ENCODE data around the gene PXMP2.
"Not testable (repeated sequence)": the region's sequence is repeated elsewhere in the genome, so short reads cannot be mapped to it uniquely, and the experiment has no call there.

PXMP2 gene

DNA sequence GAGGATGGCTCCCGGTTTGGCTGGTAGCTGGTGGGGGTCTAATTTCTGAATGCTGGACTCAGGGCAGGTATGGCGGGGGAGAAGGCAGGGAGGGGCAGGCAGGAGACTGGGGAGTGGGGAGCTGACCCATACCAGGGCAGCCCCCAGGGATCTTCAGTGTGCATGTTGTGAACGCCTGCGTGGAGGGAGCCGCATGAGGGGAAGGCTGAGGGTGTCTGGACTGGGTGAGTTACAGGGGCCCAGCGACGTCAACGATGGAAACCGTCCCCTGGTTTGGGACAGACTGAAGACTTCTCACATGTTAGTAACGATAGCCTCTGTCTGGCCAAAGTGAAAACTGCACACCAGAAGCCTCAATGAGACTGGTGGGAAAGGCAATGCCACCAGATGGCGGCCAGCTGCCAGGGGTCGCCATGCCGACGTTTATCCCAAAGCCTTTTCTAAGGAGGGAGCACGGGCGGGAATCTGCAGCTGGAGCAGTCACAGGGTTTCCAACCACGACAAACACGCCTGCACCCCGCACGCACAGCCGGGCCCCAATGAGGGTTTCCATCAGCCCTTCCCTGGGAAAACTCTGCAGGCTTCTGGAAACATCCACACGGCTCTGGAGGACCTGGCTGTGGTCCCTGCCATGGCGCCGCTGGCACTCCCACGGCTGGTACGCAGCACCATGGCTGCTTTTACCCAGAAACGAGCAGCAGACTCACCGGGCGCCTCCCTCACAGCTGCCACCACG, 37.3 kb downstream of the PXMP2 start:
- DNase-seq = no peak

DNA sequence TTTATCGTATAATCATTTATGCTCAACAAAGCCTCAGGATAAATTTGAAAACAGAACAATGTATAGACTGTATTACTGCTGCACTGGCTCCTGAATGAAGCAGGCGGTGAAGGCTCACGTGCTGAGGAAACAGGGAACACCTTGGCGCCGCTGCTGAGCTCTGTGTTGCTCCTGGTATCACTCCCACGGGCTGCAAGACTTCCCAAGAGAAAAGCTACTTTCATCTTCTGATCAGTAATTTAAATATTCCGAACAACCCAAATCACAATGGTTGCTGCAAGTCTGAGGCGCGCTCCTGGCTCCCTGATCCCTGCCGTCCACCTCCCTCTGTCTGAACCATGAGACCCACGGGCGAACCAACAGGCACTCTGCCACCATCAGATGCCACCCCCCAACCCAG, 39.0 kb downstream of the PXMP2 start:
- no peak for DNase-seq

DNA sequence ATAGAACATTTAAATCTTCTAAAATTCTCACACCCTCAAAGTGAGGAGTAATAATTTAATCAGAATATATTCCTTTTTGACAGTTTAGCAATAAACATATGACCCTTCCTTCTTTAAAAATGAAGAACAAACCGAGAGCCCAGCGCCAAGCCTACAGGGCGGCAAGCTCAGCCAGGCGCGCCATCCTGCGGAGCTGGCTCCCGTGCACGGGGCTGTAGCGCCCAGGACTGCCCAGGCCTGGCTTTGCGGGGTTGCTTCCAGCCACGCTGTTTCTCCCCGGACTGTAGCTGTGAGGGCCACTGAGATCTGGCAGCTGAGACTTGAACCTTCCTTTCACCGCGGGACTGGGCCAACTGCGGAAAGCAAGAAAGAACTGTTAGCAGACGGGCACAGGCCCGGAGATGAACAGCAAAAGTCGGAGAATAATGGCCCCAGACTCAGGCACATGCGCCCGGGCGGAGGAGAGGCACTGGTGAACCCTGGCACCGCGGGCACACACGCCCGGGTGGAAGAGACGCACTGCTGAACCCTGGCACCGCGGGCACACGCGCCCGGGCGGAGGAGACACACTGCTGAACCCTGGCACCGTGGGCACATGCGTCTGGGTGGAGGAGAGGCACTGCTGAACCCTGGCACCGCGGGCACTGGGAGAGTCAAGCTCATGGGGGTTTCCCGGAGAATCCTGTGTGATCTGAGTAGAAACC, 39.9 kb downstream of the PXMP2 start:
- DNase-seq = no peak

DNA sequence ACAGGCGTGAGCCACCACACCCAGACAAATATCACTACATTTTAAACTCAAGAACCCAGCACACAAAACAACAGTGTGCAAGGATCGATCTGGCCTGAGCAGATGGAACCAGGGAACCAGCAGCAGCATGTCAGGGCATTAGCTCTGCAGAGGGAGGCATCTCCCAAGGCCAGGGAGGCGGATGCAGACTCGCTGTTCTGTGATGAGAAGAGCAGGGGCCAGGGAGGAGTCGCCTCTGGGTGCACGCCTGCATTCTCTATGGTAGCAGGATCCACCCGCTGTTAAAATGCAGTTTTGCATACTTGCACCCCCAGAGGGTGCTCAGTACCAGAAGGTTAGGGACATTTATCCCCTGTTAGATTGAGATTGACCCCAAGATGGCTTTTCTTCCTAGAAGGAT, 41.1 kb downstream of the PXMP2 start:
- DNase-seq = no peak

DNA sequence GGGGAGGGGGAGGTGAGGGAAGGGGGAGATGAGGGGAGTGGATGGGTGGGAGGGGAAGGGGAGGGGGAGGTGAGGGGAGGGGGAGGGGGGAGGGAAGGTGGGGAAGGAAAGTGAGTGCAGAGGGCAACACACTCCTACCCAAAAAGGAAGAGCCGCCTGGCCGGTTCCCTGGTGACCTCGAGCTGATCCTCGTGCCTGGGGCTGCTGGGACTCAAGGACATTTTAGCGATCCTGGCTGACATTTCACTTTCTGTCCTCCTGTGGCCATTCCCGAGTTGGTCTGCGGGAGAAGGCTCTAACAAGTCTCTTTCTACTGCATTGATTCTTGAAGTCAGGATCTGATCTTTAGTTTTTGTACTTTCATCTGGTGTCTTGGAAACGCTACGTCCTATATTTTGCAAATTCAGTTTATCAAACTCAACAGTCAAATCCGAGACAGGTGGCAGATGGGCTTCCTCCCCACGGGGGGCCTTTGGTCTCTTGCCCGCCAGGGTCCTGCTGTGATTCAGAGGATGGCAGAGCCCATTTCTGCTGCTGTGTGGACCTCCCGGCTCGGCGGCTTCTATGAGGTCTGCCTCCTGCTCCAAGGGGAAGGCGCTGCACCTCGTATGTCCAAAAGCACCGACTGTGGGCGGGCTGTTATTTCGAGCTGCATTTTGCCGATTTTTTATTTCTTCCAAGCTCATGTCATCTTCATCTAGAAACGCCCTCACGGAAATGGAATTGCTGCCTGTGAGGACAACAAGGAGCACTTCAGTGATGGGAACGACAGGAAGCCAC, 42.3 kb downstream of the PXMP2 start:
- DNase-seq = no peak

DNA sequence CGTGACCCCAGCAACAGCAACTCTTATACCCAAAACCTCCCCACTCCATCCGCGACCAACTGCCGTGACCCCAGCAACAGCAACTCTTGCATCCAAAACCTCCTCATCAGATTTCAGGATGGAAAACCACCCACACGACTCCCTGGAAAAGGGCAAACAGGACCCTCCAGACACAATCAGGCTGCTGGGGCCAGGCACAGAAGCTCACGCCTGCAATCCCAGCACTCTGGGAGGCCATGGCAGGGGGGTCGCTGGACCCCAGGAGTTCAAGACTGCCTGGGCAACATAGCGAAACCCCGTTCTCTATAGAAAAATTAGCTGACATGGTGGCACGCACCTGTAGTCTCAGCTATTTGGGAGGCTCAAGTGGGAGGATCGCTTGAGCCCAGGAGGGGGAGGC, 43.0 kb downstream of the PXMP2 start:
- no peak for DNase-seq

DNA sequence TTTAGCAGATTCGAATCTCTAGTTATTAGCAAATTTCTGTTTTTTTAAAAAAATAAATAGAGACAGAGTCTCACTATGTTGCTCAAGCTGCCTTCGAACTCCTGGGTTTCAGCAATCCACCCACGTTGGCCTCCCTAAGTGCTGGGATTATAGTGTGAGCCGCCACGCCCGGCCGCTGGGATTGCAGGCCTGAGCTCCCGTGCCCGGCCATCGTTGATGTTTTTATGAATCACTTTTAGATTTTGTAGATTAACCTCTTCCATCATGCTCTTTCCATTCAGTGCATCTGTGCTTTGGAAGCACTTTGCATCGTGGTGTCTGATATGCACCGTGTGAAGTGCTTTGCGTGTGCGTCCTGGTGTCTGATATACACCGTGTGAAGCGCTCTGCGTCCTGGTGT, 44.2 kb downstream of the PXMP2 start:
- no peak for DNase-seq

DNA sequence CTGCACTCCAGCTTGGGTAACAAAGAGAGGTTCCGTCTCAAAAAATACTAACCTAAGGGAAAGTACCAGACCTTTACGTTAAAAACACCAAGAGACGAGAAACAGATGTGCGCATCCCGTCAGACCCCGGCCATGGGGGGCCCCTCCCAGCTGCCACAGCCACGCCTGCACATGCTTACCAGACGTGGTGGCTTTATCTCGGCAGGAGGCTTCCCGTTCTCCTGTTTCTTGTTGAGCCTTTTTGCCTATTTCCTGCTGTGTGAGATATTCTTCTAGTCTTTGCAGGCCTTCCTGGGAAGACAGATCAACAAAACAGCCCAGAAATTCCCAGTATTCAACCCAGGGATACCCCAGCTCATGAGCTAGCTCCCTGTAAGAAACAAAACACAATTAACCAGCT, 46.8 kb downstream of the PXMP2 start:
- no peak for DNase-seq

DNA sequence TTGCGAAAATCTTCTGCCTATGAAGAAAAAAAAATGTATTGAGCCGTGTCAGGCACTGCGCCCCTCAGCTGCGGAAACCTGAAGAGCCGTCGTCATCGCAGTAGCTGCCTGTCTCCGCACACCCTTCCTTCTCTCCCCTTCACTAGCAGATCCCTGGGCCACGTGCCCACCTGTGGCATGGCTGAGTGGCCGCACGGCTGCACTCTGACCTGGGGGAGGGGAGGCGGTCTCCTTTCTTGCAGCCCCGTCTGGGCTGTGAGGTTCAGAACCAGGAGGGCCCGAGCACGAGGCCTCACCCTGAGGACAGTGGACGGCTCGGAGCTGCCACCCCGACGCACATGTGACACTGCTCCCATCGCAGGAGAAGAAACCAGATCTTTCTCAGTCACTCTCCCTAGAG, 48.1 kb downstream of the PXMP2 start:
- no peak for DNase-seq

DNA sequence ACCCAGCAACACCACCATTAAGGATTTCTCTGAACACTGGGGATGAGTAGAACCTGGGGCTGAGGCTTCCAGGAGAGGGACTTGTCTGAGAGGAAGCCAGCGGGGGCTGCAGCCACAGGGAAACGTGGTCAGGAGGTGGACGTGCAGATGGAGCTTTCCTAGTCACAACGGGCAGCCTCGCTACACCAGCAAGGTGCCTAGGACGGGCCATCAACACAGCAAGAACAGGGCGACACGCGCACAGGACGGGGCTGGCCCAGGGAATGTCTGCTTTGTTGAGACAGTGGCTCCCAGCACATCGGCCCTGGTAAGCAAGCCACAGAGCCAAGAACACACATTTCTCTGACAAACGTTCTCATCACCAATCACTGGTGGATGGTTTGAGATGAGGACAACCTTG, 49.0 kb downstream of the PXMP2 start:
- DNase-seq = no peak

DNA sequence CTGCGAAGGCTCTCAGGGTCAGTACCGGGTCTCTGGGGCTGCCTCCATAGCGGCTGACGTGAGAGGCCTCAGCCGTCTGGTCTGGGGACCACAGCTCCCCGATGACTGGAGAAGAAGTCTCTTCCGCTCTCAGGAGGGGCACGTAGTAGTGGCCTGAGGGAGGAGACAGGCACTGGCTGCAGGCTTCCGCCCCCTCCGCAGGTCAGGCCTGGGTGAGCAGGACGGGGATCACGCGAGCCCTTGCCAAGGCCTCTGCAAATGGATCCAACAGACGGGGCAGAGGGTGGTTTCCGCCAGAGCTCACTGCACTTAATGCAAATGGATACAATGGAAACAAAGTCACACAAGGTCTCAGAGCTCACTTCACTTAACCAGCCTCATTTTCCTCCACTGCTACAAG, 49.5 kb downstream of the PXMP2 start:
- no peak for DNase-seq

DNA sequence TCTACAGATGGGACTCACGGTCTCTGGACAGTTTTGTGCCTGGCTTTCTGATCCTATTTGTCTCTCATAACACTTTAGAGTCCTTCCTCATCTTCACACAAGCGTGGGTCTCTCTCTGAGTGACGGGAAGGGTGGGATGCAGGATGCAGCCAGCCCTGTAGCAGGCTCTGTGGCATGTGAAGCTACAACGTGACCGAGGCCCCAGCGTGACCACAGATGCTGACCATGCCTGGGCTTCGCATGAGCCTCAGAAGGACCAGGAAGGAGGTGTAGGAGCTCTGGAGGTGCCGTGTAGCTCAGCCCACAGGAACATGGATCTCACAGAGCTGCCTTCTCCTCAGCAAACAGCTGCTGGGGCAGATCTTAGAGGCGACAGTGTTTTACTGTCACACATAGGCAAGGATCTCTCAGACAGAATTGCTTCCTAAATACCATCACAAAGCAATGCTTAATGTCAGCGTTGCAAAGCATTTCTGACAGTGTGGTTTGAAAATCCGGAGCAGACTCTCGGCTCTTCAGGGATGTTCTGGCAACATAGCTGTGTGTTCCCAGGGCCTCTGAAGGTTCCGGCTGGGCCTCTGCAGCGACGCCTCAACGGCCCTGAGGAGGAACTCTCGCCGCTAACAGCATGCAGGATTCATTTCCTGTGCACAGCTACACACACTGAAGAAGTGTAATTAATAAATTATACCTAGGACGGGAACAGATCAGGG, 52.4 kb downstream of the PXMP2 start:
- DNase-seq = no peak

DNA sequence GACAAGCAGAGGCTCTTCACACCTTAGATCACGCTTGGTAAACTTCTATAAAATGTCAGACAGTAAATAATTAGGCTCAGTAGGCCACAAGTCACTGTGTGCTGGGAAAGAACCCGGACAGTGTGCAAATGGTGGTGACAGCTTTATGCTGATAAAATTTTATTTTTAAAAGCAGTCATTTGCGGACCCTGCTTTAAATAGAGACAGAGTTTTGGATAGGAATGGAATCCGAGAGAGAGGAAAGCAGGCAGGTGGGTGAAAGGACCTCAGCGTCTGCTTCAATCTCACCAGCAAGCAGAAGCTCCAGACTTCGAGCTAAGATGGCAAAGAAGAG, 52.9 kb downstream of the PXMP2 start:
- no peak for DNase-seq

DNA sequence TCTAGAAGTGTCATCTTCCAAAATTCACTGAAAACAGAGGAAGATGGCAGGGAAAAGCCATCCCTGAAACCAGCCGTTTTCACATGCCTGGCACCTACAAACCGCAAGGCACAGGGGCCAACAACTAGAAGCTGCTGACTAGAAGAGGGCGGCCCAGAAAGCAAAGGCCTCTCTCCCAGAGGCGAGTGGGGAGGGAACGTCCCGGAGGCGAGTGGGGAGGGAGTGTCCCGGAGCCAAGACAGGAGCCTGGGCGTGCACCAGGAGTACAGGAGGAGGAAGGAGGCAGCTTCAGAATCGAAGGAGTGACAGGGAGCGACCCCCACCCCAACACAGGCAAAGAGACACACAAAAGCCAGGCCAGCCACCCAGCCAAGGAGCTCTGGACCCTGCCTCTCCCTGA, 53.3 kb downstream of the PXMP2 start:
- no peak for DNase-seq

DNA sequence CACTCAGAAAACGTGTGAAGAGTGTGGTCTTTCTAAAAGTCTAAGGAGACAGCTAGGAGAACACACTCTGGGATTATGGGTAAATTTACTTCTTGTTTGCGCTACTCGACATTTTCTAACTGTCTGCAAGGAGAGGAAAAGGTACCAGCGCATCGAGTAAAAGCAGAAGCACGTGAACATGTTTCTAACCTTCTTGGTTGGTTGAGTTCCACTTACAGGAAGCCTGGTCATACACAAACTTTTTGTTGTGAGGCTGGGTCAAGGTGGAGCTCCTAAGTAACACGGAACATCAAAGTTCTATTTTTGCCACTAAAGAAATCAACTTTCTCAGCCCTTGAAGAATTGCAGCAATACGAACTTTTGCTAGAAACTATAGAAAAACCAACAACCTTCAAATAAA, 54.2 kb downstream of the PXMP2 start:
- DNase-seq = no peak

DNA sequence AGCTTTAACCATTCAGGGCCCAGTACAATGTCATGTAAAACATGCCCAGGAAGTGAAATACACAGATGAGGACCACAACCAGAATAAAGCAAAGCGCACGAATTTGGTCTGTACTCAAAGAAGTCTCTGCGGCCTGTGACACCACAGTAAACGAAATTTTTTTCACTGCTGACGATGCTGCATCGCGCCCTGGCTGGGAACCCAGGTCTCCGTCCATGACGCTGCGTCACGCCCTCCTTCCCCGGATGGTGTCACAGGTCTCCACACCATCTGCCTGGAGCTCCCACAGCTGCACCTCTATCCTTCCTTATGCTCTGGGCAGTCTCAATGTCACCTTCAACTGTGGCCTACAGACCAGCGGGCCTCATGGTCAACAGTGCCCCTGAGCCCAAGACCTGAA, 56.4 kb downstream of the PXMP2 start:
- DNase-seq = no peak

DNA sequence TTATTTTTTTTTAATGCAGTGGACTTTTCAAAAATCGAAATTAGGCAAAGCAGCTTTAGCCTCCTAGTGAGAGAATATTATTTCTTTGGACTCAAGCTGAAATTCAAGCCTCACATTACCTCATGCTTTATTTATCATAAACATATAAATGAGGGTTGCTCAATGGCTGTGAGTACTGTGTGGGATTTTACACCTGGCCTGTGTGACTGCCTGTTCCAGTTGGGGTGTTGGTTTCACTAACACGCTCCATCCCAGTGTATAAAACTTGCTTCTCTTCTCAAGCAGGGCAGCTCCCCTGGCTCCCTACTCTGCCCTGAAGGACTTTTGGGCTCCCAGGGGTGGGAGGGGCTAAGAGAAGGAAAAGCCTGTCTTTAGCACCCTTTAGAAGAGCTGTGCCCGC, 59.2 kb downstream of the PXMP2 start:
- DNase-seq = no peak

DNA sequence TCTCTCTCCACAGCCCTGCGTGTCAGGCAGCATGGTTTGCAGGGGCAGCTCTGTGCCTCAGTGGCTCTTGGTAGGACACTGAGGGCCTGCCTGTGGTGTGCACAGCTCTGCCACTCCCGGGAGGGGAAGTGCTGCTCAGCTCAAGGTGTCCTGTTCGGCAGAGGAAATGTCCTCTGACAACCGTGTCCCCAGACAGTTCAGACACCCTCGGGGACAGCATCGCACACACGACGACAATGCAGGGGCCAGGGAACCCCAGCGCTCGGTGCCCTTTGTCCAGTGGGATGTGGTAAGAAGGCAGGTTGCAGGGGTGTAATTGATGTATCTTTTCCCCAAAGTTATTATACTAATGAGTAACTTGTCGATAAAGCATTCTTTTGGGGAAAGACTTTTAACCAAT, 60.0 kb downstream of the PXMP2 start:
- no peak for DNase-seq

DNA sequence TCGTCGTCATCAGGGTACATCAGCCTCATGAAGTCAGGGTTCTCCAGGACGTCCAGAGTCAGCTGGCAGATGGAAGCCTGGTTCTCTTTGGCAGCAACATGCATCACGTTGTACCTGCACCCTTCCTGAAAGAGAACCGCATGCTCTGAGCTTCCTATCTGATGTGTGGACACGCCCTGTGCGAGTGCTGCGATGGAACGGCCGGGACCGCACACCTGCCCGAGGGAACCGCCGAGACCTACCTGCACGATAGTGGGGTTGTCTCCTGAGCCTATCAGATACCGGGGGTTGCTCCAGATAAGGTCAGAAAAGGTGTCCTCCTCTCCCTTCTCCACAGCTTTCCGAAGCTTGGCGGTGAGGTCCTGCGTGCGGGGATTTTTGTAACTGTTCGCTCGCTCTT, 60.5 kb downstream of the PXMP2 start:
- DNase-seq = no peak

DNA sequence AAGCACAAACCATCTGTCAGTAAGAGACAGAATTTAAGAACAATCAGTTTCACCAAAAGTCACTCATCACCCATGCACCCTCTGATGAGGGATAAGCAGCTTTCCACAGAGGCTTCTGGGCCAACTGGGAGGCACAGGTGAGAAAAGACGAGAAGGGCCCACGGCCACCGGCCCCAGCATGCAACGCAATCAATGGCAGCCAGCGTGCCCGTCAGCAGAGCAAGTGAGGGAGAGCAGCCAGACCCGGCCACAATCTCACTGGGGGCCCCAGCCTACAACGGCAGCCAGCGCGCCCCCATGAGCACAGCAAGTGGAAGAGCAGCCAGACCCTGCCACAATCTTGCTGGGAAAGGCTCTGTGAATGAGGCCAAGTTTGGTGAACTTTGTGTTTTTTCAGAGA, 60.9 kb downstream of the PXMP2 start:
- no peak for DNase-seq

DNA sequence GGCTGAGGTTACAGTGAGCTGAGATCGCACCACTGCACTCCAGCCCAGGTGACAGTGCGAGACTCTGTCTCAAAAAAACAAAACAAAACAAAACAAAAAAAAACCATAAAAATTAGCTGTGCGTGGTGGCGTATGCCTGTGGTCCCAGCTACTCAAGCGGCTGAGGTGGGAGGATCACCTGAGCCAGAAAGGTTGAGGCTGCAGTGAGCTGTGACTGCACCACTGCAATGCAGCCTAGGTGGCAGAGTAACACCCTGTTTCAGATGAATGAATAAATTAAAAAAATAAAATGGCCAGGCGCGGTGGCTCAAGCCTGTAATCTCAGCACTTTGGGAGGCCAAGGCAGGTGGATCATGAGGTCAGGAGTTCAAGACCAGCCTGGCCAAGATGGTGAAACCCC, 66.3 kb downstream of the PXMP2 start:
- not testable (repeated sequence) for DNase-seq

DNA sequence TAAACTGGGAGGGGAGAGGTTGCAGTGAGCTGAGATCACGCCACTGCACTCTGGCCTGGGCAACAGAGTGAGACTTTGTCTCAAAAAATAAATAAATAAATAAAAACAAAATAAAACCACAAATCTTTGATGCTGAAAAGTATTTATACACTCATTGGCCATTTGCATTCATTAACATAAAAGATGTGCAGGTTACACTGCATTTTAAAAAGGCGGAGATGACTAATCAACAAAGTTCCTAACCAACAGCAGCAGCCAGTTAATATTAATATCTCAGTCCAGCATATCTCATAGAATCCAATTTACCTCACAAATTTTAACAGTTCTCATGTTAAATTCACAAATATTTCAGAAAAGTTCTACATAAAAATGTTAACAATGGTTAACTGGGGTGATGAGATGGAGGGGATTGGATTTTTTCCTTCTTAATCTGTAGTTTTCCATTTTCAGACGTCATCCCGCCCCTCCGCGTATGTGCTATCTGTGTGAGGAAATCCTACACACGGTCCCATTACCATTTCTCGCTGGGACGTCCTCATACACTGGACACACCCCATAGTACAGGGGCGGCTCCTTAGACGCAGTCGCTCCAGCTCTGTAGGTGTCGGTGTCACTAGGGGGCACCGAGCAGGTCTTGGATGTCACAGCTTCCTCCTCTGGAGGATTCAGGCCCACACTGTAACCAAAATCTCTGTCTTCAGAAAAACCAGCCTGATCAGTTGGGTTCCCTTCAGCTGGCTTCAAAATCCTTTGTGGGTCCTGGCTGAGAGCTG, 67.0 kb downstream of the PXMP2 start:
- DNase-seq = no peak

Measured in NCI-H1105 treated with DMSO at 0.1 percent for 48 hours (cell line).